ENCODE data around the gene PQBP1. TPM values are rescaled to one million over a fixed set of nuclear protein-coding genes. Genes with fewer than 3 reads are reported as not detected.

The PQBP1 gene
- total and polyA plus RNA-seq, 12 donors = 41.2 to 127 (median 55.3) TPM

- peak overlapping the region in 9 of 10 donors; percentile 51 to 73 (median 62) for H3K4me3 ChIP-seq
- intact Hi-C loops (cut with DNase I) = loop anchor here in 1 of 10 donors (10.0 kb wide), 1 partner anchor 246 kb away; no protein-coding TSS in a partner anchor
- WGBS, 2 donors = 36 to 41% methylated on average over 13 to 15 of the region's 15 CpGs
- no peaks in the 10 kb centered on the region for H3K9me3 ChIP-seq
- no peaks in the 10 kb centered on the region for H3K27me3 ChIP-seq
- peaks cover 0 to 12% (median 5%) of the 10 kb centered on the region in 9 donors for H3K4me1 ChIP-seq
- ATAC-seq (no peak), DNase-seq (no peak)
- TF ChIP-seq CTCF (IDR thresholded peaks at IDR 0.05) = no peak
- peak overlapping the region in 3 of 10 donors; percentile 60 to 74 (median 67) for H3K27ac ChIP-seq
- peaks cover 0 to 25% (median 0%) of the 10 kb centered on the region in 9 donors for H3K36me3 ChIP-seq
These were observed 7.3 kb upstream of the PQBP1 start for GRCh38 chrX:48890296-48890925.

GRCh38 chrX:48890934-48891401, 6.8 kb upstream of the PQBP1 start:
- no peak for TF ChIP-seq CTCF (IDR thresholded peaks at IDR 0.05)
- peak overlapping the region in 9 of 10 donors; percentile 4 to 76 (median 55) for H3K27ac ChIP-seq
- H3K4me3 ChIP-seq = peak overlapping the region; percentile 51 to 76 (median 63)
- ATAC-seq = peak; percentile 23 to 54 (median 36)
- no peaks in the 10 kb centered on the region for H3K9me3 ChIP-seq
- peaks cover 0 to 12% (median 5%) of the 10 kb centered on the region in 9 donors for H3K4me1 ChIP-seq
- H3K36me3 ChIP-seq = peaks cover 0 to 25% (median 0%) of the 10 kb centered on the region in 9 donors
- intact Hi-C loops (cut with DNase I) = loop anchor here in 1 of 10 donors (10.0 kb wide), 1 partner anchor 246 kb away; no protein-coding TSS in a partner anchor
- WGBS, 2 donors = 1 to 2% methylated on average over 29 to 34 of the region's 35 CpGs
- DNase-seq = no peak
- no peaks in the 10 kb centered on the region for H3K27me3 ChIP-seq

- peak overlapping the region; percentile 51 to 76 (median 63) for H3K4me3 ChIP-seq
- ATAC-seq = peak; percentile 94 to 97 (median 95)
- peak overlapping the region in 9 of 10 donors; percentile 4 to 76 (median 55) for H3K27ac ChIP-seq
- H3K9me3 ChIP-seq = no peaks in the 10 kb centered on the region
- intact Hi-C loops (cut with DNase I) = loop anchor here in 1 of 10 donors (10.0 kb wide), 1 partner anchor 247 kb away; no protein-coding TSS in a partner anchor
- peak; percentile 79 to 83 for DNase-seq
- WGBS, 2 donors = 3% methylated on average over 50 to 67 of the region's 68 CpGs
- H3K4me1 ChIP-seq = peaks cover 0 to 17% (median 5%) of the 10 kb centered on the region in 9 donors
- no peaks in the 10 kb centered on the region for H3K27me3 ChIP-seq
- peak; percentile 7 to 69 (median 50) for TF ChIP-seq CTCF (IDR thresholded peaks at IDR 0.05)
- peaks cover 0 to 25% (median 0%) of the 10 kb centered on the region in 9 donors for H3K36me3 ChIP-seq
These were observed 6.1 kb upstream of the PQBP1 start for GRCh38 chrX:48891402-48892288.

- no peak for DNase-seq
- peaks cover 0 to 18% (median 5%) of the 10 kb centered on the region in 9 donors for H3K4me1 ChIP-seq
- no peak overlapping the region for H3K4me3 ChIP-seq
- WGBS, 2 donors = 79 to 95% methylated on average over 3 to 4 of the region's 4 CpGs
- peaks cover 0 to 25% (median 0%) of the 10 kb centered on the region in 9 donors for H3K36me3 ChIP-seq
- H3K27ac ChIP-seq = no peak overlapping the region
- intact Hi-C loops (cut with DNase I) = loop anchor here in 1 of 10 donors (10.0 kb wide), 1 partner anchor 248 kb away; no protein-coding TSS in a partner anchor
- no peak for TF ChIP-seq CTCF (IDR thresholded peaks at IDR 0.05)
- H3K9me3 ChIP-seq = peaks cover 0 to 12% (median 0%) of the 10 kb centered on the region in 11 donors
- H3K27me3 ChIP-seq = no peaks in the 10 kb centered on the region
- ATAC-seq = no peak
These were observed 4.8 kb upstream of the PQBP1 start for GRCh38 chrX:48892896-48893295.
